Measurements from ENCODE around the gene MTERF2.
A peak's percentile ranks its signal among the peaks of the same experiment; 100 is the strongest.

The MTERF2 gene

GRCh38 chr12:106950591-106950990, 36.4 kb downstream of the MTERF2 start:
- DNase-seq, result no peak

GRCh38 chr12:106947461-106947860, 39.5 kb downstream of the MTERF2 start:
- no peak for DNase-seq

GRCh38 chr12:106945261-106945851, 41.6 kb downstream of the MTERF2 start:
- peak; percentile 19 for DNase-seq

- DNase-seq, result peak; percentile 37
Measured at GRCh38 chr12:106942775-106943174, 44.2 kb downstream of the MTERF2 start.

GRCh38 chr12:106941481-106942156, 45.3 kb downstream of the MTERF2 start:
- no peak for DNase-seq

GRCh38 chr12:106934277-106934676, 52.7 kb downstream of the MTERF2 start:
- no peak for DNase-seq
